ENCODE measurements around the gene MED17. TPM values are rescaled to one million over a fixed set of nuclear protein-coding genes. Genes with fewer than 3 reads are reported as not detected.

MED17 gene
- total RNA-seq, 1 experiment from 2014 or later, result 33.8 TPM

DNA sequence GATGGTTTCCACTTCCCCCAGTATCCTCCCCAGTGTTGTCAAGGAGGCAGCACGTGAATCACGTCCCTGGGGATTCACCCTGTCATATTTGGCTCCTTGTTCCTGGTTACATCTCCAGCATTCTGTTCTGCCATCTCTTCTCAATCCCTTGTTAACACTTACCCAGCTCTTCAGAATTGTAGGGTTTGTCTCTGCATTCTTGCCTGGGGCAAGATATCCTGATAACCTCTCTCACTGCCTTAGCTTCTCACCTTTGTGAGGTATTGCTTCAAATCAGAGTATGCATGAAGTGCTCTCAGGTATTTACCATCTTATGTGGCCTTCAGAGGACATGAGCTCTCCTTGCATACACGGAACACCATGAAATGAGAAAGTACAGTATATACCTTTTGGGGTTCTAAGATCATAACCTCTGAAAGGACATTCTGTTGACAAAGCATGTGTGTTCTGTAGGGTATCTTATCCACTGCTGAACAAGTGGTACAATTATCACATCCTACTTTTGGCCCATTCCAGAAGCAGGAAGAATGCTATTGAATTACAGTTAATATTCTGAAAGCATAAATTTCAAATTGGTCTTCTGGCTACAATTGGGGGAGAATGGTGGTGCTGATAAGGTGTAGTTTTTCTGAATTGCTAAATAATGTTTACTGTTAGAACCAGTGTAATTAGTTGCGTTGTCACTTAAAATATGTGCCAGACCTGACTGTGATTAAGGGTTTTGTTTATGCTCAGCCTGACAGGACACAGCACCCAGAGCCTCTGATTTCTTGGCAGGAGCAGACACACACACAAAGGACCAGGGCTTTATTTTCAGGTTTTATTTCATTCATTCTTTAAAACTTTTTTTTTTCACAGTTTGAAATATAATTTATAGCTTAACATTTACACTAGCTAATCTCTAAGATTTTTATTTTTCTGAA, 33.6 kb downstream of the MED17 start:
- DNase-seq (ENCODE audit: low read depth), result peak; percentile 8

DNA sequence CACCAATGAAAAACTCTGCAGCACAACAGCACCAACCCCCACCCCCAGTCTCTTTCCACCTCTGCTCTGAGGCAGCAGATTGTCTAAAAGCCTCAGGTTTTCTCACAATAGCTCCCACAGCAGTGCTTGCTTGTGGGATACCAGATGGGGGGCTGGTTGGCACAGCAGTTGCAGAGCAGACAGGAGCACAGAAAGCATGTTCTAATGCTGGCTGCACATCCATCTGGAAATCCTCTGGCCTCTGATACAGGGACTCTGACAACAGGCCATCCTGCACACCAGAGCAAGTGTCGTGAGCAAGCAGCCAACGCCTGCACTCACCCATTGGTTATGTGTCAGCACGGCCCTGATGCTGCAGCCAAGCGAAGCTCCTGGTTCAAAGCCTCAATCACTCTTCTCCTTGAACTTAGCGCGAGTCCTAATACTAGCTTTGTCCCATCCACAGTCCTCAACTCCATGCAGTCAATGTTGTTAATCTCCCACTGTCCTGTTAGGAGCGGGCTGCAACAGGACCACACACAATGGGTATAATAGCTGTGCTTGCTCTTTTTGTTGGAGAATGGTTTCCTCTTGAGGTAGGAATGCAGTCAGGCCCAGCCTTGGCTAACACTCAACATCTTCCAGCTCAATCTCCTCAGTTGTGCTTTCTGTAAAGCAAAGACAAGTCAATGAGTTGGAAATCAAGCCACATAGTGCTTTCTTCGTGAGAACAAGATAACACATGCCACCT, 36.0 kb downstream of the MED17 start:
- no peak for DNase-seq (ENCODE audit: low read depth)

DNA sequence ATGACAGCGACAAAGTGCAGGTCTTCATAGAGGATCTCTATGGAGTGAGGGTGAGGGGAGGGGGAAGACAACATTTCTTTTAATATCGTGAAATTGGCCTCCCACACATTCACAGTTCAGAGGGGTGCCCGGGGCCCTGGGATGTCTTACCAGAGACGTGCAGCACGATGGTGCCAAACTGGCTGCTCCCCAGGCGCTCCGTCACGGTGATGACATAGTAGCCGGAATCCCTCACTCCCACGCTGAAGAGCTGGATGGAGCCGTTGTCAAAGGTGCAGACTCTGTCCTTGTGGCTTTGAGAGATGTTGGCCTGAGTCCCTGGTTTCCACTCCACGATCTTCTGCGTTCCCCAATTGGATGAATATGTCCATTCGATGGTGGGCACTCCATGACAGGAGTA, 36.8 kb downstream of the MED17 start:
- DNase-seq (ENCODE audit: low read depth), result no peak

DNA sequence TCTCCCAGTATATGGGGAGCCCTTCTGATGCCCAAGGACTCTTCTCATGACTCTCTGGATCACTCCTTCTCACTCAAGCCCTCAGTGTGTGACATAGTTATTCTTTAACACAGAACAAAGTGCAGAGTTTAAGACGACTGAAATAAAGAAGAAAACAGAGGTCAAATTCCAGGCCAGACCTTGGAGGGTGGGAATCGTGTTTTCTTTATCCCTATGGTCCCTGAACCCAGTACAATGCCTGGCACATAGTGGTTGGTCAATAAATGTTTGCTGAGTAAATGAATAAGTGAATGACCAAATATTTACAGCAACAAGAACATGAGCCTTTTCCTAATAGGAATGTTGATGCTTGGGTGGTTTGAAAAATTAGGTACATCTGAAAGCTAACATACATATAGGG, 37.5 kb downstream of the MED17 start:
- DNase-seq (ENCODE audit: low read depth), result no peak

DNA sequence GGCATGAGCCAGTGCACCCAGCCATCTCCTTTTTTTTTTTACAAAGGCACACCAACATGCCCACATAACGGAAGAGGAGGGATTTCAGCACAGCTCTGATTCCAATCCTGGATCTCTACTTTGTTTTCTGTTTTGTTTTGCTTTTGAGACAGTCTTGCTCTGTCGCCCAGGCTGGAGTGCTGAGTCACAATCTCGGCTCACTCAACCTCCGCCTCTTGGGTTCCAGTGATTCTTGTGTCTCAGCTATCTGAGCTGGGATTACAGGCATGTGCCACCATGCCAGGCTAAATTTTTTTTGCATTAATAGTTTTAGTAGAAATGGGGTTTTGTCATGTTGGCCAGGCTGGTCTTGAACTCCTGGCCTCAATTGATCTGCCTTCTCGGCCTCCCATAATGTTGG, 38.3 kb downstream of the MED17 start:
- peak; percentile 68 for DNase-seq (ENCODE audit: low read depth)

DNA sequence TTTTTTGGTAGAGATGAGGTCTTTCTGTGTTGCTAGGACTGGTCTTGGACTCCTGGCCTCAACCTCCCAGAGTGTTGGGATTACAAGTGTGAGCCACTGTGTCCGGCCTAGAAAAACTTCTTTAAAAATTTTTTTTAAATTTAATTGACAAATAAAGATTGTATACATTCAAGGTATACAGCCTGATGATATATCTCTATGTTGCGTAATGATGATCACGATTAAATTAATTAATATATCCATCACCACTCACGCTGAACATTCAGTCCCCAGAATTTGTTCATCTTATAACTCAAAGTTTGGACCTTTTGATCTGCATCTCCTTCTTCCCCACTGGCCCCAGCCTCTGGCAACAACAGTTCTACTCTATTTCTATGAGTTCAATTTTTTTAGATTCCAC, 39.1 kb downstream of the MED17 start:
- DNase-seq (ENCODE audit: low read depth), result no peak

DNA sequence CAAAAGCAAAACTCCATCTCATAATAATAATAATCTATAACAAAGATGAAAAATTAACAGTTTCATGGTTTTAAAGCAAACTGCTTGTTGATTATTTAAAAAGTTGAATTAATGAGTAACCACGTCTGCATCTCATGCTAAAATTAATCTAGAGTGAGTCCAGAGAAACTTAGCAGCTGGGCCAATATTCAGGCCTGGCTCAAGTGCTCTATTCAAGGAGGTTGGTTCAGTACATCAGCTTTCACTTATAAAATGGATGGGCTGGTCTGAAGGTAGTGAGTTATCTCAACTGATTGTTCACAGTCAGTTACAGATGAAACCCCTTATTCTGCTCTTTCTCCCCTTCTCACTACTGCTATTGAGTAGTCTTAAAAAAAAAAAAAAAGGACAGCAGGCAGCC, 43.3 kb downstream of the MED17 start:
- DNase-seq (ENCODE audit: low read depth), result no peak

DNA sequence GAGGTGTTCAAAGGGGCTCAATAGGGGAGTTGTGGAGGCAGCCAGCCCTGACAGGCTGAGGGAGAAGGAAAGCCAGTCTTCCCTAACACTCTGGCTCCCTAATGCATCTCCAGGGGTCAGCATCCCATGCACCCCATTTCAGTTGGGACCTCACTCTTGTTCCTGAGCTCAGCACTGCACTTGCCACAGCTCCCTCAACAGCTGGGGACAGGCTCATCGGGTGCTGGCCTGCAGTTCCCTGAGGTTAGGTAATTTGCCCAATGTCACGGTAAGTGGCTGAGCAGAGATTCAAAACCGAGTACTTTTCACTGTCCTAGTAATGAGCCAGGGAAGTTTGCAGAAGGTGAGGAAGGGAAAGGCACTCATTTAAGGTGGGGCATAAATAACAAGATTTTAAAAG, 45.5 kb downstream of the MED17 start:
- no peak for DNase-seq (ENCODE audit: low read depth)

DNA sequence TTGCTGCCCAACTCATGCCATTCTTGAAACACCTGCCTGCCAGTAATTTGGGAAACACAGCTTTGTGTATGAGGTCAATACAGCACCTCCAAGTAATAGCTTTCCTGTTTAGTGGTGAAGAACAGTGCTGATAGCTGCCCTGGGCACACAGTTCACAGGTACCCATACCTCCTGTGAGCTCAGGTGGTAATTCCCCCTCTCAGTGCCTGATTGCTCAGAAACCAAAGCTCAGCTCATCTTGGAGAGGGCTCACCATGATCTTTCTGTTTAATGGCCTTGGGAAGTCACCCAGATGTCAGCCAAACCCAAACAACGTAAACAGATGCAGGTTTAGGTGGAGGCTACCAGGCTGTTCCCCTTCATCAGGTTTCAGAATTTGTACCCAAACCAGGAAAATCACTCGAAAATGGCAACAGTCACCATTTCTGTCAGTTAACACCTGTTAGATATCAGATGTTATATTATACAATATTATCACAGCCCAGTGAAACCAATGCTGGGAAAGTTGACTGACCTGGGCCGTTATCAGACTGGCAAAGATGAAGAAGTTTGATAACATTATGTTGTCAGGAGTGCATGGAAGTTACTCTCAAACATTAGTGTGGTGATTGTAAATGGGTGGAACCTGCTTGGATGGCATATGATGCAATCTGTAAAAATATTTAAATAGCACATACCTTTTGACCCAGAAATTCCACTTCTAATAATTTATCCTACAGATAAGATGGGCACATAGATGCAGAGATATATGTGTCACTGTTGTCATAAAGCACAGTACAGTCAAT, 47.5 kb downstream of the MED17 start:
- no peak for DNase-seq (ENCODE audit: low read depth)

DNA sequence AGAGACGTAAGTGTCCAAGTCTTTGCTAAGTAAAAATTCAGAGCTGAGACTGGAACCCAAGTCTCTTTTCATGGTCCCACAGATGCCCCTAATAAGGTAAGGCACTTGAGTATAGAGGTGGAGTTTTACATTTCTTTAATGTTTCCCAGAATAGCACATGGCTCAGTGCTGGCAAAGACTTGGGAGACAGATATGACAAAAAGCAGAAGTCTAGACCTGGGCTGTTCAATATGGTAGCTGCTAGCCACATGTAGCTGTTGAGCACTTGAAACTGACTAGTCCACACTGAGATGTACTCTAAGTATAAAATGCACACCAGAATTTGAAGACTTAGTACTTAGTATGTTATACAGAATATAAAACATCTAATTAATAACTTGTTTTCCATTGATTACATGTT, 48.7 kb downstream of the MED17 start:
- DNase-seq (ENCODE audit: low read depth), result no peak

DNA sequence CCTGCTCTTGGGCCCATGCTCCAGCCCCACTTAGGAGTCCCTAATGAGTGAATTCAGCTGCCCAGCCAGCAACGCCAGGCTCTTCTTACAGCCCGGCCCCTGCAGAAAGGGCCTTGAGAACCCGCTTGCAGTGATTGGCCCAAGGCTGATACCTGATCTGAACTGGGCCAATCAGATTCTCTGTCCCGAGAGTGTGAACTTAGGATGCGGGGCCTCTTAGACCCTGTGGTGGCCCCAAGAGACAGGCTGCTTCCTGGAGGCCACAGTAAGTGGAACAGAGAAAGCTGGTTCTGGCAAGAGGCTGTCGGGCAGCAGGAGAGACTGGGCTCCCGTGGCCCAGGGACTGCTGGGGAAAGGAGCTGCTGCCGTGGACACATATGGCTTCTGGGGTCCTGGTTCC, 54.9 kb downstream of the MED17 start:
- DNase-seq (ENCODE audit: low read depth), result no peak

DNA sequence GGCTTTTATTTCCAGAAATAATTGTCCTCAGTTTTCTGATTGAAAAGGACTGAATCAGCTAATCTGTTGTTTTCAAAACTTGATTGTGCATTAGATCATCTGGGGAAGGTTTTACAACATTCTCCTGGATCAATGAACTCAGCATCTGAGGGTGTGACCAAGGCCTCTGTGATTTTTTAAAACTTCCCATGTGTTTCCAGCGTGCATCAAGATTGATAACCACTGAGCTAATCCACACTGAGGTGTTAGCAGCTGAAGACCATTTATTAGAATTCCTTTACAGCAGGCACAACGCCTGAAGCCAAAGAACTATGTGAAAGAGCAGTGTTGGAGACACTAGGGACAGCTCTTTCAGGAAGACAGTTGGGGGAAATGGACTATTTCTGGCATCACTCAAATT, 56.1 kb downstream of the MED17 start:
- DNase-seq (ENCODE audit: low read depth), result no peak

DNA sequence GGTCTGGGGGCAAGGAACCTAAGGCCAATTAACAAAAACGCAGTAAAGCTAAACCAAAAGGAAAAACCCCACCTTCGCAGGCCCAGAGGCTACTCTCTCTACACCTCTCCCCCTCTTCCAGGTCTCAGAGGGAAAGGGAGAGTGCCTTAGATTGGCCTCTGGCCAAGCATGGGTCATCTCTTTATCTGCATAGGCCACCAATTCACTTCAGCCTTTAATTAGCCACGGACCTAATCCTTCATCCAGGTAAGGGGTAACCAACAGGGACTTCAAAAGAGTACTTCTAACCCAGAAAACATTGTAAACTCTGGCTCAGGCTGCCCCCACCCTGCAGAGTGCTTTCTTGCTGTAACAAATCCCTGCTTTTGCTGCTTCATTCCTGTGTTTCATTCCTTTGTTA, 56.9 kb downstream of the MED17 start:
- no peak for DNase-seq (ENCODE audit: low read depth)

DNA sequence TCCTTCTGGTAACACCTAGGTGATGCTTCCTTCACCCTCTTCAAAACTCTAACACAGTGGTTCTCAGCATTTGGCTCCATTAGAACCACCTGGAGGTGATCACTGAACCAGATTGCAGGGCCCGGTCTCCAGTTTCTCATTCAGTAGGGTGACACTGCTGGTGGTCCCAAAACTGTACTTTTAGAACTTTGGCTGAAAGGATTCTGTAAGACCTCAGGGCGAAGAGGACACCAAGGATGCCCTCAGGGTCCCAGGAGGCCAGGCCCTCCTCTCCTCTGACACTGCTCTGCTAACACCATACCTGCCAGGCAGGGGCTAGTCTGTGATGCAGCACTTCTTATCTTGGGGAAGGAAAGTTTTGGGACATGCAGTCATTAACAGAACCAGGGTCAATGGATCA, 57.4 kb downstream of the MED17 start:
- no peak for DNase-seq (ENCODE audit: low read depth)

DNA sequence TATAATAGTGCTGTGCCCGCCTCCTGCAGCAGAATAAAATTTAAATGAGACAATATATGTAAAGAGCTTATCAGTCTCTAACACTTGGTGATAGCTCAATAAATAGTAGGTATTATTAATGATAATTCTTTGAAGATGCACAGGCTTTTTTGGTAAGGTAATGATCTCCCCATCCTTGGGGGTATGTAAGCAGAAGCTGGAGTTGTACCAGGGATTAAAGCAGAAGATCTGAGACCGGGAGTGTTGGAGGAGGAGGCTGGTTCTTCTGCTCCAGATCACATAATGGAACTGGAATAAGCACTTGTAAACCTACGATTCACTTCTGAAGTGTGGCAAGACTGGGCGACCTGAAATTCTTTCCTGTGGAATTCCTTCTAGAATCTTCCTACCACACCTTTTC, 58.0 kb downstream of the MED17 start:
- no peak for DNase-seq (ENCODE audit: low read depth)

DNA sequence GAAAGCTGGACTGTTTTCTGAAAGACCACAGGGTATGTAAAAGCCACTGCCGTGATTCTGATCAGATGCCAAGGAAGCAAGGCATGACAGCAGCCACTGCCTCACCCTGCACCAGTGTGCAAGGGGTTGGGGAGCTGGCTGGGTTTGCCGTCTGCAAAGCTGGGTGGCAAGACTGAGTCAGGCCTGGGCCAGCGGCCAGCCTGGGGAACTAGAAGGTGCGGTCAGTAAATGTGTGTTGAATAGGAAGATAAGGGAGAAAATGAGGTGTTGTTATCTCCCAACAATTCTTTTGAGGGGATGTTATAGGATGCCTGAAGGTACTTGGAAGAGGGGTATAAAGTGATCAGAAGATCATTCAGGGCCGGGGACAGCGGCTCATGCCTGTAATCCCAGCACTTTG, 58.4 kb downstream of the MED17 start:
- peak; percentile 97 for DNase-seq (ENCODE audit: low read depth)

DNA sequence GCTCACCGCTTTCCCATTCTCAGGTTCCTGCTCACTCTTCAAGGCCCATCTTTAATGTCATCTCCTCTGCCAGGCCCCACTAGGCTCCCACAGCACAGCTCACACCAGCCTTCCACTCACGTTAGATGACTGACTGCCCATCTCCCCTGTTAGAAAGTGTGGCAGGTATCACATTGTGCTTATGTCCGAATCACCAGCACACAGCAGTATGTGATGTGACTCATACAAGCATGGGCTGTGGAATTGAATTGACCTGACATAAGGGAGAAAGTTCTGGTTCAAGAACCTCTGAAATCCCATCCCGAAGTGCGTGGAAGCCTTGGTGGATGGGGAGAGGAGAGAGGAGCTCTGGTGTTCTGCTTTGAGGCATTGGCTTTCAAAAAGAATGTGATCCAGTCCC, 59.8 kb downstream of the MED17 start:
- peak; percentile 36 for DNase-seq (ENCODE audit: low read depth)

DNA sequence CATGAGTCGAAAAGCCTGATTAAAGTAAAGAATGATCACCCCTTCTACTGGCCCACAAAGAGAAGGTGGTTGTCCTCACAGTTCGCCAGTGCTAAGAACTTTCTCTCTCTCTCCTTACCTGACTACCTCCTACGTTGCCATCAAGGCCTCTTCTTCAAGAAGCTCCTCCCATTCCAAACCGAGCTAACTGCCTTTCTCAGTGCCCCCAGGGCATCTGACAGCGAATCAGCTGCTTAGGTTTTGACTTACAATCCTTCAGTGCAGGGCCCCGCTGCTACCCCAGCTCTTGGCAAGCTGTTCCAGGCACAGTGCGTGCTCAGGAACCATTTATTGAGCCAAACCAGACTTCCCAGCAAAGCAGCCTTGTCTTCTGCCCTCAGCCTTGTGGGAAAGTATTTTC, 60.5 kb downstream of the MED17 start:
- DNase-seq (ENCODE audit: low read depth), result peak; percentile 61

DNA sequence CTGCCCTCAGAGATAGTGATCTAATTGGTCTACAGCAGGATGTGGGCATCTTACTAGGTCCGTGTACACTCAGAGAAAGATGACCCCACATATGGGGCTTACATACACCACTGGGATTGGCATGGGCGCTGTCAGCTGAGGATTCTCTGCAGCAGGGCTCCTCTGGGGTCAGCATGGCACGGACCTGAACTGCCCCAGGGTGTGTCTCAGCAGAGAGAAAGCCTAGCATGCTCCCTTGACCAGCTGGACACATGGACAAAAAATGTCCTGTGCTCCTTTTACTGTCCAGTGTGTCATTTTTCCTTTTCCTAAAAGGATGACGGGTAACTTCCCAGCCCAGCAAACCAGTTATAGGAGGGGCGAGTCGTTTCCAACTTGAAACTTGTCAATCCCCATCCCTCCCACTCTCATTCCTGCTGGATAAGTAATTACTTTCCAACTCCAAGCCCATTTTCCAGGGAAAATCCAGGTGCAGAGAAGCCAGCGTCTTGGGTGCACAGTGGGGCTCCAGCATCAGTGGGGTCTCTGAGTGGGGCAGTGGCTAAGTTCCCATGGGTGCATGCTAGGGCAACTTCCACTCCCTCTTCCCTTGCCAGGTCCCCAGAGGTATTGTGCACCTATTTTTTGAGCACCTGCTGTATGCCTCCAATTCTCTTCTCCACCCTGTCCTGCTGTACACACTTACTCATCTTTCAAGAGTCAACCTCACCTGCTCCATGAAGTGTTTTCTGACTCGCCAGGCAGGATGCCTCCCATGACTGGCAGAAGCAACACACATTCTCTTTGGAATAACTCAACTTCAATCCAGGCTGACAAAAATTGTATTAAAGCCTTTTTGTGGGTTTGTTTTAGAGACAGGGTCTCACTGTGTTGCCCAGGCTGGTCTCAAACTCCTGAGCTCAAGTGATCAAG, 61.4 kb downstream of the MED17 start:
- DNase-seq (ENCODE audit: low read depth), result peak; percentile 62

DNA sequence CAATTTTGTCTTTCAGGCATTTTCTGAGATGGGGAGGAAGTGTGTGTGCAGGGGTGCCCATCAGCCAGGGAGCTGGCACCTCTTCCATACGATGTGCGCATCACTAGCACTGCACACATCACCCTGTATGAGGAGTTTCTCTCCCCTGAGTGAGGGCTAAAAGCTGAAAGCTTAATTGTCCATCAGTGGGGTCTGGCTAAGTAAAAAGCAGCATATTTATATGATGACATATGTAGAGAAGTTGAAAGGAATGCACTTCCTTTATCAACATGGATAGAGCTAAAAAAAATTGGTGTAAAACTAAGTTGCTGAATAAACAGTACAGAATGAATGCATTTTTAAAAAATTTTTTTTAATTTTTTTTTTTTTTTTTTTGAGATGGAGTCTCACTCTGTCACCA, 62.3 kb downstream of the MED17 start:
- peak; percentile 18 for DNase-seq (ENCODE audit: low read depth)

DNA sequence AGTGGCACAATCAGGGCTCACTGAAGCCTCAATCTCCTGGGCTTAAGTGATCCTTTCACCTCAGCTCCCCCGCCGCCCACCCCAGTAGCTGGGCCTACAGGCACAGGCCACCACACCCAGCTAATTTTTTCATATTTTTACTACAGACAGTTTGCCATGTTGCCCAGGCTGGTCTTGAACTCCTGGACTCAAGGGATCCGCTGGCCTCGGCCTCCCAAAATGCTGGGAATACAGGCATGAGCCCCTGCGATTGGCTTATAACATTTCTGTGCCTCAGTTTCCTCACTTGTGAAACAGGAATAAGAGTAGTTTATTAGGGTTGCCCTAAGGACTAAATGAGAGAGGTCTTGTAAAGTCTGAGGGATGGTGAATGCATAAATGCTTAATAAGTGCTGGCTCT, 65.1 kb downstream of the MED17 start:
- DNase-seq (ENCODE audit: low read depth), result no peak
